Measurements from ENCODE around the gene DNM2. TPM values are rescaled to one million over a fixed set of nuclear protein-coding genes. Genes with fewer than 3 reads are reported as not detected.
"Not testable (repeated sequence)": the region's sequence is repeated elsewhere in the genome, so short reads cannot be mapped to it uniquely, and the experiment has no call there.

DNM2 gene
- total RNA-seq, 1 experiment from 2014 or later, result 121 TPM

DNA sequence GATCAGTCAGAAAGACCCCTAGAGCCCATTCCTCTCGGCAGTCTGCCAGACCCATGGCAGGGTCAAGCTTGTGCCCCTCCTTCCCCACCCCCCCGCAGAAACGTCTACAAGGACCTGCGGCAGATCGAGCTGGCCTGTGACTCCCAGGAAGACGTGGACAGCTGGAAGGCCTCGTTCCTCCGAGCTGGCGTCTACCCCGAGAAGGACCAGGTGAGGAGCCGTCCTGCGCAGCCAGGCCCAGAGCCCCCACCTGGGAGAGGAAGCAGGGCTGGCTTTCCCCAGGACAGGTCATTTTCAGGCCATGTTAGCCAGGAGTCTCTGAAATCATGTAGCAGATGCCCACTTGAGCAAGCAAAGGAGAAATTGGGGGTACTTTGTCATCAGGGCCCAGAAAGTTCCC, 105.8 kb downstream of the DNM2 start:
- in situ Hi-C loops (cut with HindIII; ENCODE audit: low sequenced_read_pairs), result no loop called here

DNA sequence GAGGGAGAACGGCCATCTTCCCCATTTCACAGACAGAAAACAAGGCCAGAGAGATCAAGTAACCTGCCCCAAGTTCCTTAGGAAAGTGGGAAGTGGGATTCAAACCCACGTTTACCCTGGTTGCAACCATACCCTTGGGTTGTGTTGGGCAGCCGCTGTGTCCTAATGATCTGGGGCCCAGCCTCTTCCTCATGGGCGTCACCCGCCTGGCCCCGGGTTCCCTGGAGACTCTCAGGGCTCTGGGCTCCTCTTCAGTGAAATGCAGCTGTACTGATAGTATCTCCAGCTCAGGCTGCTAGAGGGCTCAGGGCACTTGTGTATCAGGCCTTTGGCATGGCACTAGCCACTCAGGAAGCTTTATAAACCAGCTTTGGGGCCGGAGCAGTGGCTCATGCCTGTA, 108.4 kb downstream of the DNM2 start:
- no peak for DNase-seq (ENCODE audit: low spot score)
- in situ Hi-C loops (cut with HindIII; ENCODE audit: low sequenced_read_pairs), result no loop called here

More for the DNA sequence above, 105.8 kb downstream of the DNM2 start:
- no peak for DNase-seq (ENCODE audit: low spot score)

- DNase-seq (ENCODE audit: low spot score), result no peak
- in situ Hi-C loops (cut with HindIII; ENCODE audit: low sequenced_read_pairs), result no loop called here
Measured at GRCh38 chr19:10826846-10827245, 109.0 kb downstream of the DNM2 start.

- in situ Hi-C loops (cut with HindIII; ENCODE audit: low sequenced_read_pairs), result no loop called here
- DNase-seq (ENCODE audit: low spot score), result no peak
Measured at GRCh38 chr19:10828981-10829821, 111.3 kb downstream of the DNM2 start.

DNA sequence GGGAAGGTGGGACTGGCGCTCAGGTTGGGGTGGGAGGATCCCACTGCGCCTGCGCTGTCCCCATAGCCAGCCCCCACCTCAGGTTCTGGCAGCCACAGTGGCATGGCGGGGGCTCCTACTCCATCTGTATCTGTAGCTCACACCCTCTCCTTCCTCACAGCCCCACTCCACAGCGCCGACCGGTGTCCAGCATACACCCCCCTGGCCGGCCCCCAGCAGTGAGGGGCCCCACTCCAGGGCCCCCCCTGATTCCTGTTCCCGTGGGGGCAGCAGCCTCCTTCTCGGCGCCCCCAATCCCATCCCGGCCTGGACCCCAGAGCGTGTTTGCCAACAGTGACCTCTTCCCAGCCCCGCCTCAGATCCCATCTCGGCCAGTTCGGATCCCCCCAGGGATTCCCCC, 112.1 kb downstream of the DNM2 start:
- in situ Hi-C loops (cut with HindIII; ENCODE audit: low sequenced_read_pairs), result no loop called here
- DNase-seq (ENCODE audit: low spot score), result no peak

DNA sequence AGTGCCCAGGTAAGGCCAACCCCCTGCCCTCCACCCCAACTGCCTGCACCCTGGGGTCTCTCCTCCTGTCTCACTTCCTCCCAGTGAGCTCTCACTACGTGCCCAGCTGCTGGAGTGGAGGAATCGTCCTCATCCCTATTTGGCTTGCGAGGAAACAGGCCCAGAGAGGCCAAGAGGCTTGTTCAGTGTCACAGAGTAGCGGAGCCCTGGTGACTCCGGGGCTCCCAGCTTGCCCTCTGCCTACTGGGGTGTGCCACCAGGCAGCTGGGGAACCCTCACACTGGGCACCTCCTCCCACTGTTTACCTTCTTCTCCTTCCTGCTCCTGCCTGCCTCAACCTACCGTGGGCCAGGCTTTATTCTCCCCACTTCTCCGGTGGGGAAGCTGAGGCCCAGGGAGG, 112.5 kb downstream of the DNM2 start:
- DNase-seq (ENCODE audit: low spot score), result no peak
- in situ Hi-C loops (cut with HindIII; ENCODE audit: low sequenced_read_pairs), result no loop called here

- no peak for DNase-seq (ENCODE audit: low spot score)
Measured at GRCh38 chr19:10830931-10831779, 113.3 kb downstream of the DNM2 start.

DNA sequence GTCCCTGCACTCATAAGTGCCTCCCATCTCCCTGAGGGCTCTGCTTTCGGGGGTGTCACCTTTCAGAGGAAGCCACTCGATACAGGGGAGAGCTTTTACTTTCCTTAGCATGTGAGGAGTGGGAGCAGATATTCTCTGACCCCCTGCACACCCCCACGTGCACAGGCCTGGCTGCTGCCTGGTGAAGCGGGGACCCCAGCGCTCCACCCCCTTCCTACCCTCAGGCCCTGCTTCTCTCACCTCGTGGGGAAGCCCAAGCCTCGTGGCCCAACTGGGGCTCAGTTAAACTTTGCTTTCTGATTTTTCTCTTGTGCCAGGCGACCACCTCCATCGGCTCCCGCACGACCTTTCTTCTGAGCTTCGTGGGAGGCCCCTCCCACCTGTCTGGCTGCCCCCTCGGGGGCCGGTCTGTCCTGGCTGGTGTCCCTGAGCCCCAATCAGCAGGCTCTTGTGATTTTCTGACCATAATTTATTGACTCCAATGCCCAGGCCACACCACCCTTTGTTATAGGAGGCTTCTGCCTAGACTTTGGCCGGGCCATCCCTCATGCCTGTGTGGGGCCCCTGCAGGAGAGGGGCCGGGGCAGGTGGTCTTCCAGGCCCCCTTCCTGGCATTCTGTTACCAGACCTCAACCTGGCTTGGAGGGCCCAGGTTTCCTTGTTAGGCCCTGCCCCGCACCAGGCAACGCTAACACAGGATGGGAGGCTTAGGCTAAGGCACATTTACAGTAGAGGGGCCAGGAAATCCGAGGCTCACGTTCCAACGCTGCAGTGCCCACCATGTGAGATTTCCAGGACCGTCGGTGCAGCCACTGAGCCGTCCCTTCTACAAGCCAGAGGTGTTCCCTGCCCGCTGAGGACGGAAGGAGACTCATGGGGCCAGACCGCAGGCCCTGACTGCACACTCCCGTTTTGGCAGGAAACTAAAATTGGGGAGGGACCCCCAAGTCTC, 114.4 kb downstream of the DNM2 start:
- no peak for DNase-seq (ENCODE audit: low spot score)
- in situ Hi-C loops (cut with HindIII; ENCODE audit: low sequenced_read_pairs), result no loop called here

More at GRCh38 chr19:10830931-10831779, 113.3 kb downstream of the DNM2 start:
- in situ Hi-C loops (cut with HindIII; ENCODE audit: low sequenced_read_pairs), result no loop called here

DNA sequence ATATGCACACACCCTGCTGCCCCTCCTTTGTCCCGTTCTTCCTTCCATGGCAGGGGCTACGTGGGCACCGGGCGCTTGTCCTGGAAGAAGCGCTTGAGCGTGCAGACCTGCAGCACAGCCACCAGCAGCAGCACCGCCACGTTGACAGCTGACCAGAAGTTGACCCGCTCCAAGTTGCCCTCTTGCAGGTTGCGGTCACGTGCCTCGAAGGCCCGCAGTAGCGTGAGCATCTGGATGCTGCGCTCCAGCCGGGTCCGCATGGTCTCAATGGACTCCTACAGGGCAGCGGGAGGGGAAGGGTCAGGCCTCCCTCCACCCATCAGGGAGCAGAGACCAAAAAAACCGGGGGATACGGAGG, 115.0 kb downstream of the DNM2 start:
- no peak for DNase-seq (ENCODE audit: low spot score)
- in situ Hi-C loops (cut with HindIII; ENCODE audit: low sequenced_read_pairs), result no loop called here

- DNase-seq (ENCODE audit: low spot score), result no peak
- in situ Hi-C loops (cut with HindIII; ENCODE audit: low sequenced_read_pairs), result no loop called here
Measured at GRCh38 chr19:10835089-10835753, 117.3 kb downstream of the DNM2 start.

DNA sequence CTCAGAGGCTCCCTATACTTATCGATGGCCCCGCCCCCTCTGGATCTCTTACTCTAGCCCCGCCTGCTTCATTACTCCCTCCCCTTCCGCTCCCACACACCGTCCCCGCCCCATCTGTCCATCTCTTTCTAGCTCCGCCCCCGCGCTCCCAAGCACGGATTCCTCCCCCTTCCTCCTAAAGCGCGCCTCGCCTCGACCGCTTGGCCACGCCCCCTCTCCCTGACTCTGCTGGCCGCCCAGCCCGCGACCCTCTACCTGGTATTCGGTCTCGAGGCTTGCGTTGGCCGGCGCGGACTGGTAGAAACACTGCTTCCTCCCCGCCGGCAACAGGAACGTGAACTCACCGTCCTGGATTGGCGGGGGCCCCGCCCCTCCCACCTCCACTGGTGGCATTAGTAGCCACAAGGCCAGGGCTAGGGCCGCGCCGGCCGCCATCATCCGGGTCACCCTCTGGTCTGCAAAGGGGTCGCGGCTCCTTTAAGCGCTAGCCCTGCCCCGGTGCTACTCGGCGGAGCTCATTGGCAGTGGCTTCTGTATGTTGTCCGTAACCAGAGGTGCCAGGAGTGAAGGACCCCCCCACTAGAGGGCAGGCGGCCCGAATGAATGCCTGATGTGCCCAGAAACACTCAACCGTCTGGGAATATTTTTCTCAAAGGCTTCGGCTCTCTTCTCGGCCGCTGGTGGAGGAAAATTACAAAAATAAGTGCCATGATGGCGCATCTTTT, 118.0 kb downstream of the DNM2 start, which contains the start of gene TMED1:
Gene TMED1, minus strand, starts transcription at position 459 of the 725 bp plus-strand sequence. Its CDS starts 21 bp downstream, at position 438.
- peak; percentile 100 for DNase-seq (ENCODE audit: low spot score)
- in situ Hi-C loops (cut with HindIII; ENCODE audit: low sequenced_read_pairs), result no loop called here

DNA sequence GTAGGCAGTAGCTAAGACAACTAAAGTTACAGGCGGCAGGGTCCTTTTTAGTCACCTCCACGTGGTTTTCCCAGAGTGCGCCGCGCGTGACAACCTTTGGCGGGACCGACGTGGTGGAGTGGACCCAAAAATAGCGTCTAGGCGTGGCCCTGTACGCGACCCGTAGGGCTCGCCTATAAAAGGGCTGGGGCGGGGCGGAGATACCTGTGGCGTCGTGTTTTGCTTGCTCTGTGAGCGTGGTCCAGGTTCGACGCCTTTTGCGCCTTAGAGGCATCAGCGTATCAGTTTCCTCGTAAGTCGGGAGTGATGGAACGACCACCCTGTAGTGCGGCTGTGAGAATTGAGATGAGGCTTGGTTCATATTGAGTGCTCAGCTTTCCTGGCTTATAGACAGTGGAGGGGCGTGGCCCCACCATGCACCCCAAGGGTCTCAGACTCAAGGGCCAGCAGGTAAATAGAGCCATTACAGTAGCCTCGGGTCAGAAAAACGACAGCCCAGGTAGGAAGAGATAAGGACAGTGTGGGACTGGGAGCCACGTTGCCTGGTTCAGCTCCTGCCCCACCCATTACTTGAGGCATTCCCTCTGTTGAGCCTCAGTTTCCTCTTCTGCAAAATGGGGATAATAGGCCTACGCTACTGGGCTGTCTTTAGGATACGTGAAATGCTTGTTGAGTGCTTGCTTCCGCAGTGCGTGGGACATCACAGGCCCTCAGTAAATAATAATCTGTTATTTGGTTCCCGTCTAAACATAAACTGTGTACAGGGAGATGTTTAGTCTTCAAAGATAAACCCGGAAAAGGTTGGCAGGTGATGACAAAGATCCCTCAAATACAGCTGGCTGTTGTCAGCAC, 118.8 kb downstream of the DNM2 start:
- DNase-seq (ENCODE audit: low spot score), result no peak

DNA sequence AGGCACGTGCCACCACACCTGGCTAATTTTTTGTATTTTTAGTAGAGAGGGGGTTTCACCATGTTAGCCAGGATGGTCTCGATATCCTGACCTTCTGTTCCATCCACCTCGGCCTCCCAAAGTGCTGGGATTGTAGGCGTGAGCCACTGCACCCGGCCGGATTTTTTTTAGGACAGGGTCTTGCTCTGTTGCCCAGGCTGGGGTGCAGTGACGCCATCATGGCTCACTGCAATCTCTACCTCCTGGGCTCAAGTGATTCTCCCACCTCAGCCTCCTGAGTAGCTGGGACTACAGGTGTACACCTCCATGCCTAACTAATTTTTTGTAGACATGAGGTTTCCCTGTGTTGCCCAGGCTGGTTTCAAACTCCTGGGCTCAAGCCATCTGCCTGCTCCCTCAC, 119.8 kb downstream of the DNM2 start:
- in situ Hi-C loops (cut with HindIII; ENCODE audit: low sequenced_read_pairs); DNase-seq (ENCODE audit: low spot score): not testable (repeated sequence)

More for the DNA sequence above, 118.8 kb downstream of the DNM2 start:
- in situ Hi-C loops (cut with HindIII; ENCODE audit: low sequenced_read_pairs), result no loop called here

- no peak for DNase-seq (ENCODE audit: low spot score)
Measured at GRCh38 chr19:10838377-10838776, 120.5 kb downstream of the DNM2 start.

DNA sequence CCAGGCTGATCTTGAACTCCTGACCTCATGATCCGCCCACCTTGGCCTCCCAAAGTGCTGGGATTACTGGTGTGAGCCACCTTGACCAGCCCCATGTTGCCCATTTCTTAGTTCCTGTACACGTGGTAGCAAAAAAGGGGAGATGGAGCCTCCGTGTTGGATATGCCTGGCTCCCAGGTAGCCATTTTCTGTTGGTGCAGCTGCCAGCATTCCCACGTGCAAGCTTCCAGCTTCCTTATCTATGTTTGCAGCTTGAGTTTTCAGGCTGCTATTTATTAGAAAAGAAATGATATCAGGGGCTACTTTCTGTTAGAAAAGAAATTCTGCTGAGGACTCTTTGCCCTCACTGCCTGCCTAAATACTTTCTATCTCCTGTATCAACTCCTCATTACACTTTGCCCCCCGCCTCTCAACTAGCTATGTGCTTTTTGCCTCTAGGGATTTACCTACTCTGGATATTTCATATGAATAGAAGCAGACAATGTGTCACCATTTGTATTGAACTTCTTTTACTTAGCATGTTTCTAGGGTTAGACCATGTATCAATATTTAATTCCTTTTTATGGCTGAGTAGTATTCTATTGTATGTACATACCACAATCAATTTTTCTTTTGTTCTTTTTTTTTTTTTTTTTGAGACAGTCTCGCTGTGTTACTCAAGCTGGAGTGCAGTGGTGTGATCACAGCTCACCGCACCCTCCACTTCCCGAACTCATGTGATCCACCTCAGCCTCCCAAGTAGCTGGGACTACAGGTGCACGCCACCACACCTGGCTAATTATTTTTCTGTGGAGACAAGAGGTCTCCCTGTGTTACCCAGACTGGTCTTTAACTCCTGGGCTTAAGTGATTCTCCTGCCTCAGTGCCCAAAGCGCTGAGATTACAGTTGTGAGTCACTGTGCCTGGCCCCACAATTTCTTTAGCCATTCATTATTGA, 121.5 kb downstream of the DNM2 start:
- DNase-seq (ENCODE audit: low spot score), result no peak
- in situ Hi-C loops (cut with HindIII; ENCODE audit: low sequenced_read_pairs), result no loop called here

More at GRCh38 chr19:10838377-10838776, 120.5 kb downstream of the DNM2 start:
- in situ Hi-C loops (cut with HindIII; ENCODE audit: low sequenced_read_pairs), result no loop called here

DNA sequence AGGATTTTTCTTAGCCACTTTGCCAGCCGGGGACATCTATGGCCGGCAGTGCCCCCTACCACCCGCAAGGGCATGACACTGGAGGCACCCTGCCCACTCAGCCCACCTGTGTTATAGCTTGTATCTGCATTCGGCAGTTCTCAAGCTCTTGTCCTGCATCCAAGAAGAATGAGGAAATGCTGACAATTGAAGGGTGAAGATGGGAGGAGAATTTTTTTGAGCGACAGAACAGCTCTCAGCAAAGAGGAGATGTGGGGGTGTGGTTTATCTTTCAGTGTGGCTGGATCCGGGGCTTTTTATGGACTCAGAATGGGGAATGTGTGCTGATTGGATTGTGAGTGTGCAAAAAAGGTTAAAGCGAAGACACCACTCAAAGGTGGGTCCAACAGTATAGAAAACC, 124.9 kb downstream of the DNM2 start:
- in situ Hi-C loops (cut with HindIII; ENCODE audit: low sequenced_read_pairs), result no loop called here
- no peak for DNase-seq (ENCODE audit: low spot score)
